Measurements from ENCODE around the gene CRELD2.

GRCh38 chr22:49930596-49931412 lies 12.4 kb downstream of the CRELD2 start:
- TF ChIP-seq POLR2A (IDR thresholded peaks at IDR 0.05; ENCODE audit: low read length), result no peak
- no peak for TF ChIP-seq GATA1 (IDR thresholded peaks at IDR 0.05; ENCODE audit: low read depth, low read length)
